Calu3 (cell line): ENCODE results near the gene SMARCA1. TPM values are rescaled to one million over a fixed set of nuclear protein-coding genes. Genes with fewer than 3 reads are reported as not detected.
A peak's percentile ranks its signal among the peaks of the same experiment; 100 is the strongest.

Experiments
- BruUV-seq: library from RNA; stranded (reverse); fragments of 400-500 nt; replicated peaks from 2 replicates; lab custom pipeline; 2021; lab: Mats Ljungman, UMichigan
- CTCF ChIA-PET: fragments of 300-600 bp; sonication (Branson Sonifier 250); formaldehyde crosslinking; loops from one replicate; lab custom pipeline; 2022; ENCODE audit warnings: antibody characterized with exemption; lab: Charles Lee
- DNase-seq: peaks from one replicate; pipeline ENCODE4 v3.0.0; 2022
- H3K27ac Mint-ChIP-seq: one replicate; pipeline ENCODE4 v1.8.0; 2022; ENCODE audit warnings: mixed read lengths; ENCODE audit not compliant: unreplicated experiment
- H3K27me3 Mint-ChIP-seq: one replicate; pipeline ENCODE4 v1.8.0; 2022; ENCODE audit warnings: mixed read lengths; ENCODE audit not compliant: unreplicated experiment
- H3K36me3 Mint-ChIP-seq: one replicate; pipeline ENCODE4 v1.8.0; 2022; ENCODE audit warnings: mild to moderate bottlenecking, moderate library complexity, mixed read lengths; ENCODE audit not compliant: insufficient read depth, unreplicated experiment
- H3K4me1 Mint-ChIP-seq: one replicate; pipeline ENCODE4 v1.8.0; 2022; ENCODE audit warnings: mild to moderate bottlenecking, low read depth, mixed read lengths; ENCODE audit not compliant: unreplicated experiment
- H3K4me3 Mint-ChIP-seq: one replicate; pipeline ENCODE4 v1.8.0; 2022; ENCODE audit warnings: mild to moderate bottlenecking, low read depth, moderate library complexity, mixed read lengths; ENCODE audit not compliant: unreplicated experiment
- H3K9me3 Mint-ChIP-seq: one replicate; pipeline ENCODE4 v1.8.0; 2022; ENCODE audit warnings: low read depth, mixed read lengths; ENCODE audit not compliant: unreplicated experiment
- CTCF ChIP-seq: fragments of 200-600 bp; IDR thresholded peaks from one replicate; pipeline ENCODE4 v1.8.0; 2022; ENCODE audit warnings: antibody characterized with exemption; ENCODE audit not compliant: unreplicated experiment
- intact Hi-C: fragments of 100-400 bp; cut with micrococcal nuclease; formaldehyde crosslinking; loops from one replicate; pipeline ENCODE4 v1.10.0; 2022; ENCODE audit not compliant: unreplicated experiment
- total RNA-seq: library from RNA; stranded (reverse); gene quantifications from 2 replicates; pipeline ENCODE4 v1.2.3, GENCODE V29; 2022

The SMARCA1 gene
- total RNA-seq, 1 experiment from 2014 or later: 11.0 TPM

- peaks cover 14% of the 10 kb centered on the region for H3K36me3 Mint-ChIP-seq
These were observed 21.5 kb upstream of the SMARCA1 start for GRCh38 chrX:129544780-129545179.

GRCh38 chrX:129540722-129541184 lies 17.5 kb upstream of the SMARCA1 start:
- CTCF ChIA-PET: interaction anchor here (0.9 kb wide), 1 partner anchor 10 kb away, joined by 5 read pairs; no protein-coding TSS in a partner anchor

More at GRCh38 chrX:129544780-129545179, 21.5 kb upstream of the SMARCA1 start:
- CTCF ChIA-PET: no interaction called here
- H3K9me3 Mint-ChIP-seq: no peaks in the 10 kb centered on the region
- no peak overlapping the region for H3K27ac Mint-ChIP-seq
- intact Hi-C loops: no loop called here
- no peak overlapping the region for H3K4me3 Mint-ChIP-seq
- no TSS peak for BruUV-seq
- H3K4me1 Mint-ChIP-seq: peaks cover 12% of the 10 kb centered on the region
- TF ChIP-seq CTCF: no peak
- no peak for DNase-seq
- H3K27me3 Mint-ChIP-seq: no peaks in the 10 kb centered on the region

GRCh38 chrX:129540068-129540653 lies 16.9 kb upstream of the SMARCA1 start, which contains the start of gene OCRL:
TSS of gene OCRL (plus strand) at chrX:129540259. CDS start at chrX:129540440, 181 bp downstream.
- CTCF ChIA-PET: interaction anchor here (0.6 to 0.9 kb wide), 3 partner anchors 9 to 25 kb away, joined by 3 to 8 read pairs (median 5); no protein-coding TSS in a partner anchor
- no peaks in the 10 kb centered on the region for H3K9me3 Mint-ChIP-seq
- H3K36me3 Mint-ChIP-seq: peaks cover 3% of the 10 kb centered on the region
- intact Hi-C loops: no loop called here
- peak; percentile 49 for TF ChIP-seq CTCF
- H3K4me1 Mint-ChIP-seq: peaks cover 20% of the 10 kb centered on the region
- peak within 1 kb of the TSS; percentile 54 for H3K4me3 Mint-ChIP-seq
- no peak within 1 kb of the TSS for H3K27ac Mint-ChIP-seq
- DNase-seq: peak; percentile 79
- H3K27me3 Mint-ChIP-seq: peaks cover 14% of the 10 kb centered on the region
- BruUV-seq: no TSS peak

More at GRCh38 chrX:129540722-129541184, 17.5 kb upstream of the SMARCA1 start:
- peaks cover 20% of the 10 kb centered on the region for H3K4me1 Mint-ChIP-seq
- no peaks in the 10 kb centered on the region for H3K9me3 Mint-ChIP-seq
- H3K27ac Mint-ChIP-seq: no peak overlapping the region
- TF ChIP-seq CTCF: no peak
- peak overlapping the region; percentile 54 for H3K4me3 Mint-ChIP-seq
- DNase-seq: peak; percentile 22
- BruUV-seq: no TSS peak
- intact Hi-C loops: no loop called here
- H3K27me3 Mint-ChIP-seq: peaks cover 14% of the 10 kb centered on the region
- H3K36me3 Mint-ChIP-seq: peaks cover 3% of the 10 kb centered on the region

GRCh38 chrX:129534816-129535578 lies 11.7 kb upstream of the SMARCA1 start:
- no peaks in the 10 kb centered on the region for H3K9me3 Mint-ChIP-seq
- intact Hi-C loops: no loop called here
- peaks cover 10% of the 10 kb centered on the region for H3K4me1 Mint-ChIP-seq
- H3K4me3 Mint-ChIP-seq: no peak overlapping the region
- peaks cover under 1% of the 10 kb centered on the region for H3K36me3 Mint-ChIP-seq
- no peak overlapping the region for H3K27ac Mint-ChIP-seq
- DNase-seq: no peak
- H3K27me3 Mint-ChIP-seq: peaks cover 28% of the 10 kb centered on the region
- no peak for TF ChIP-seq CTCF
- no TSS peak for BruUV-seq
- CTCF ChIA-PET: no interaction called here
